Astrocyte of the cerebellum (primary cell): ENCODE results near the gene UBE3D.
"Not testable (repeated sequence)": the region's sequence is repeated elsewhere in the genome, so short reads cannot be mapped to it uniquely, and the experiment has no call there.

Source experiments
- DNase-seq: peaks from one replicate; pipeline ENCODE4 v3.0.0-alpha.2; 2011; ENCODE audit warnings: low read depth
- H3K4me3 ChIP-seq: 2 replicates; pipeline ENCODE4 v1.5.1; 2011; ENCODE audit warnings: mild to moderate bottlenecking, low read depth, low read length, moderate library complexity
- in situ Hi-C: cut with HindIII; loops from 2 replicates; pipeline ENCODE4 v1.10.0; 2017; ENCODE audit warnings: low sequenced_read_pairs
- TF ChIP-seq, protein P1 (sequence below): IDR thresholded peaks from 2 replicates; pipeline ENCODE4 v1.5.1; 2012; ENCODE audit warnings: low read length, low read depth, moderate library complexity, mild to moderate bottlenecking; ENCODE audit errors: missing control alignments

UBE3D gene

GRCh38 chr6:83047065-83047754, 18.4 kb downstream of the UBE3D start:
- in situ Hi-C loops = no loop called here
- no peak overlapping the region for H3K4me3 ChIP-seq
- TF ChIP-seq, protein P1, sequence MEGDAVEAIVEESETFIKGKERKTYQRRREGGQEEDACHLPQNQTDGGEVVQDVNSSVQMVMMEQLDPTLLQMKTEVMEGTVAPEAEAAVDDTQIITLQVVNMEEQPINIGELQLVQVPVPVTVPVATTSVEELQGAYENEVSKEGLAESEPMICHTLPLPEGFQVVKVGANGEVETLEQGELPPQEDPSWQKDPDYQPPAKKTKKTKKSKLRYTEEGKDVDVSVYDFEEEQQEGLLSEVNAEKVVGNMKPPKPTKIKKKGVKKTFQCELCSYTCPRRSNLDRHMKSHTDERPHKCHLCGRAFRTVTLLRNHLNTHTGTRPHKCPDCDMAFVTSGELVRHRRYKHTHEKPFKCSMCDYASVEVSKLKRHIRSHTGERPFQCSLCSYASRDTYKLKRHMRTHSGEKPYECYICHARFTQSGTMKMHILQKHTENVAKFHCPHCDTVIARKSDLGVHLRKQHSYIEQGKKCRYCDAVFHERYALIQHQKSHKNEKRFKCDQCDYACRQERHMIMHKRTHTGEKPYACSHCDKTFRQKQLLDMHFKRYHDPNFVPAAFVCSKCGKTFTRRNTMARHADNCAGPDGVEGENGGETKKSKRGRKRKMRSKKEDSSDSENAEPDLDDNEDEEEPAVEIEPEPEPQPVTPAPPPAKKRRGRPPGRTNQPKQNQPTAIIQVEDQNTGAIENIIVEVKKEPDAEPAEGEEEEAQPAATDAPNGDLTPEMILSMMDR = no peak
- DNase-seq = no peak

DNA sequence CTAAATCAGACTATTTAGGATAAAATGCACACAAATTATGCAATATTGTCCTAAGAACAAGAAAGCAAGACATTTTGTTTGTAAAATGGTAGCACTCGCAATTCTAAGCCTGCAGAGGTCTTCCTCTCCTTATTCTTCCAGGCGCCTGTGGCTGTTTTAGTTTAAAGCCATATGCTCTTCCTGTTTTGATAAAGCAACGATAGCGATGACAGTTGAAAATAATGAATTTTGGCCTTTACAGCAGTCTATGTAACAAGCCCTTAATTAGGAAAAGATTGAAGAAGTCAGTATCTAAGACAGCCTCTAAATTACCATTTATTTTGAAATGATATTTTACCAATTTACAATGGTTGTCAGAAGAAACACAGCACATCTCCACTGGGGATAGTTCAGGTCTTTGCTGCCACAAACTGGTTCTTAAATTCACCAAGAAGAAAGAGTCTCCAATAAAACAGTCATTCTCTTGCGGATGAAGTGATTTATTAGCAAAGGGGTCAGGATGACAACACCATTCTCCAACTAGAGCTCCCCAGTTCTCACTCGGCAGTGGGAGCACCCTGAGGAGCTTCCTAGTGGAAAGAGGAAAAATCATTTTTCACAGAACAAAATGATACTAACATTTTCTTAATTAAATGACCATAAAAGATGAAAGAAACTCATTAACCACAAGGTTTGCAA, 21.4 kb downstream of the UBE3D start:
- H3K4me3 ChIP-seq = no peak overlapping the region
- TF ChIP-seq, protein P1 = no peak
- in situ Hi-C loops = no loop called here

DNA sequence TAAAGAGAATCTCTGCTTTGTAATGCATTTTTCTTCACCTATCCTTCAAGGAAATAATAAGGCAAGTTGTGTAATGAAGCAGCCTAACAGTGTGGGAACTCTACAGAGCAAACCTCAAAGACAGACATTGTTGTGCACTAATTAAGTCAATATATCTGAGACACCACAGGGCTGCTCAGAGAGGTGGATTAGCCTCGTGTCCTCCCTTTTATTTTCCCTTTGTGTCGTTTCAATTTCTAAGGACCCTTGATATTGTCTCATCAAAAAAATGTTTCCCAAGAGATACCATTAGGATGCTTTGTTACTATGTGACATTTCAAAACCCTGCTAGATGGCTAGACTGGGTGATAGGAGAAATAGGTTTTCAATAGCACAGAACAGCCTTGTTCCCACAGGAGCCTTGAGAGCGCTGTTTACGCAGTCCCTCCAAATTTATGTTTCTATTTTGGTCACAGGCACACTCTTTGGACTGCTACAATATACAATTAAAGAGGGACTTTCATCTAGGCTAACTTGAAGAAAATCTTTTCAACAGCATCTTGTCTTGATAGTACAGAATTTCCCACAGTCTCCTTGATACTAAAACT, 23.1 kb downstream of the UBE3D start:
- no peak overlapping the region for H3K4me3 ChIP-seq
- TF ChIP-seq, protein P1 = no peak
- no peak for DNase-seq
- in situ Hi-C loops = no loop called here

More for the DNA sequence above, 21.4 kb downstream of the UBE3D start:
- no peak for DNase-seq

DNA sequence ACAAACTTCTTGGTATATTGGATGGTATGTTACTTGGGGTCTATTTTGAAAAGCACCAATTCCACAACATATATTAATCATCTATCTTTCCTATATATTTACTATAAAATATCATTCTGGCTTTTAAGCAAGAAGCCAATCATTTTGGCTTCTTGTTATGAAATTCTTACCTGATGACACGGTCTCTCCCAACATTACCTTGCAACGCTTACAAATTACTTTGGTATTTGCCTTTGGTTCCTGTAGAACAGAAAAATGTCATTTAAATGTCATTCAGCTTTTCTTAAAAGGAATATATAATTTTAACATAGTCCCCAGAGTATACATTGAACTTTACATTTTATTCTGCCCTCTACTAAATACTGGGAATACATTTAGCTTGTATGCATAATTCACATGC, 27.4 kb downstream of the UBE3D start:
- DNase-seq = no peak

GRCh38 chr6:83031689-83032088, 34.0 kb downstream of the UBE3D start:
- in situ Hi-C loops = no loop called here
- TF ChIP-seq, protein P1 = no peak
- DNase-seq = no peak
- no peak overlapping the region for H3K4me3 ChIP-seq

More for the DNA sequence above, 27.4 kb downstream of the UBE3D start:
- in situ Hi-C loops = no loop called here
- TF ChIP-seq, protein P1 = no peak
- no peak overlapping the region for H3K4me3 ChIP-seq

DNA sequence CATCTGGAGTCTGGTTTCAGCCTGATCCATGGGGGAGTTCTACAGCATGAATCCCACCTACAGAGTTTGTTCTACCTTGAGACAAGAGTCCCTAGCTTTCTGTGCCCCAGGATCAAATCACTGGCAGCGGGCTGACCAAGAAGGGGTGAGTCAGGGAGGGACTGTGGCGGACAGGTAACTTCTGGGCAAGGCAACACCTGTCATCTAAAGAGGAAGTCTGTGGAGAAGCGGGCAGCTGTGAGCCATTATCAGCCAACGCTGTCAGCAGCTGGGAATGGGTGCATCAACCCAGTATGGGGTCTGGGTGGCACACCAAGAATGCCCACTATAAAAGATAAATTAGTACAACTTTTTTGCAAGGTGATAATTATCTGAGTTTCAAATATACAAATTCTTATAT, 45.9 kb downstream of the UBE3D start:
- TF ChIP-seq, protein P1 = no peak
- no peak overlapping the region for H3K4me3 ChIP-seq
- in situ Hi-C loops = no loop called here
- no peak for DNase-seq

- DNase-seq = not testable (repeated sequence)
Measured at GRCh38 chr6:83011131-83011530, 54.5 kb downstream of the UBE3D start.

More at GRCh38 chr6:83011131-83011530, 54.5 kb downstream of the UBE3D start:
- in situ Hi-C loops, H3K4me3 ChIP-seq: not testable (repeated sequence)
